CD4-positive, alpha-beta memory T cell (primary cell): ENCODE data around the gene ACSF2. TPM values are rescaled to one million over a fixed set of nuclear protein-coding genes. Genes with fewer than 3 reads are reported as not detected.
"Not testable (repeated sequence)": the region's sequence is repeated elsewhere in the genome, so short reads cannot be mapped to it uniquely, and the experiment has no call there.

Experiments
- CTCF ChIA-PET: fragments of 350-600 bp; sonication (Branson Sonifier 250); formaldehyde crosslinking; loops from one replicate; lab custom pipeline; 2021; ENCODE audit warnings: inconsistent platforms; ENCODE audit not compliant: partially characterized antibody; lab: Charles Lee
- POLR2A ChIA-PET: fragments of 350-600 bp; sonication (Branson Sonifier 250); formaldehyde crosslinking; loops from one replicate; lab custom pipeline; 2021; ENCODE audit not compliant: partially characterized antibody; lab: Charles Lee
- DNase-seq, 5 donors: peaks; one replicate each; pipeline versions ENCODE4 v3.0.0 to v3.0.0-alpha.2; 2020 to 2022; ENCODE audit warnings: mixed read lengths in 1 of 5
- H3K27ac ChIP-seq: one replicate; pipeline ENCODE4 v1.7.0; 2013; ENCODE audit warnings: low read depth, low read length
- H3K27me3 ChIP-seq: 2 replicates; pipeline ENCODE4 v1.7.0; 2013; ENCODE audit warnings: mild to moderate bottlenecking, low read length, moderate library complexity; ENCODE audit not compliant: insufficient read depth
- H3K36me3 ChIP-seq: 2 replicates; pipeline ENCODE4 v1.7.0; 2013; ENCODE audit warnings: mild to moderate bottlenecking, low read length, moderate library complexity; ENCODE audit not compliant: insufficient read depth
- H3K4me1 ChIP-seq: 2 replicates; pipeline ENCODE4 v1.7.0; 2013; ENCODE audit warnings: mild to moderate bottlenecking, low read length, moderate library complexity; ENCODE audit not compliant: insufficient read depth
- H3K4me3 ChIP-seq, 2 donors: one replicate each; pipeline ENCODE4 v1.7.0; 2013; ENCODE audit warnings: low read length in 2 of 2, mild to moderate bottlenecking in 1 of 2
- H3K9me3 ChIP-seq, 2 donors: one replicate each; pipeline ENCODE4 v1.7.0; 2013; ENCODE audit warnings: low read length in 2 of 2, control low read depth in 1 of 2; ENCODE audit not compliant: control insufficient read depth in 1 of 2
- H3K27ac Mint-ChIP-seq, 7 donors: one replicate each; pipeline ENCODE4 v1.8.0; 2020 to 2021; ENCODE audit warnings: mixed read lengths in 7 of 7, mild to moderate bottlenecking in 6 of 7, inconsistent platforms in 3 of 7, moderate library complexity in 3 of 7
- H3K27me3 Mint-ChIP-seq, 2 donors: one replicate each; pipeline ENCODE4 v1.8.0; 2020 to 2021; ENCODE audit warnings: mixed read lengths in 2 of 2
- H3K36me3 Mint-ChIP-seq, 2 donors: one replicate each; pipeline ENCODE4 v1.8.0; 2020 to 2021; ENCODE audit warnings: mixed read lengths in 2 of 2, inconsistent platforms in 1 of 2, mild to moderate bottlenecking in 1 of 2
- H3K4me1 Mint-ChIP-seq, 4 donors: one replicate each; pipeline ENCODE4 v1.8.0; 2020 to 2021; ENCODE audit warnings: mixed read lengths in 4 of 4, mild to moderate bottlenecking in 1 of 4
- H3K4me3 Mint-ChIP-seq, 8 donors: one replicate each; pipeline ENCODE4 v1.8.0; 2020 to 2021; ENCODE audit warnings: mixed read lengths in 8 of 8, mild to moderate bottlenecking in 7 of 8, moderate library complexity in 6 of 8, inconsistent platforms in 3 of 8
- H3K9me3 Mint-ChIP-seq, 8 donors: one replicate each; pipeline ENCODE4 v1.8.0; 2020 to 2021; ENCODE audit warnings: mixed read lengths in 8 of 8, mild to moderate bottlenecking in 5 of 8, inconsistent platforms in 3 of 8, moderate library complexity in 1 of 8
- intact Hi-C: fragments of 100-400 bp; cut with micrococcal nuclease; formaldehyde crosslinking; loops from one replicate; pipeline ENCODE4 v1.15.1; 2023
- polyA plus RNA-seq, 2 donors: library from polyadenylated mRNA; unstranded; fragments of 300-500 nt; fragmentation: Illumina TruSeq; gene quantifications; one replicate each; pipeline ENCODE4 v1.2.3, GENCODE V29; 2021
- total RNA-seq, 2 experiments: library from RNA; stranded (reverse); gene quantifications; one replicate each; pipeline ENCODE4 v1.2.3, GENCODE V29; 2021

ACSF2 gene
- total and polyA plus RNA-seq, 4 experiments from 2014 or later, result 1.7 to 24.8 (median 11.6) TPM

GRCh38 chr17:50396261-50397110 lies 29.5 kb upstream of the ACSF2 start:
- Histone ChIP-seq H3K4me3 (peak overlapping the region; percentile 75 to 82), H3K4me1 (peaks cover 30% of the 10 kb centered on the region), H3K9me3 (no peaks in the 10 kb centered on the region), H3K36me3 (peaks cover 36% of the 10 kb centered on the region), H3K27me3 (no peaks in the 10 kb centered on the region), H3K27ac (peak overlapping the region; percentile 85)
- Mint-ChIP-seq H3K36me3 (peaks cover 31 to 41% of the 10 kb centered on the region in 2 donors), H3K27me3 (no peaks in the 10 kb centered on the region), H3K9me3 (peaks cover 0 to 4% (median 0%) of the 10 kb centered on the region in 8 donors), H3K4me1 (peaks cover 23 to 47% (median 30%) of the 10 kb centered on the region in 4 donors), H3K27ac (peak overlapping the region; percentile 84 to 98 (median 95)), H3K4me3 (peak overlapping the region; percentile 87 to 97 (median 92))
- ChIA-PET POLR2A (interaction anchor here (0.6 to 3.4 kb wide), 18 partner anchors 8 to 470 kb away, joined by 3 to 44 read pairs (median 8); partner anchors contain the start of genes ACSF2, EME1, MRPL27 and RSAD1), CTCF (interaction anchor here (0.9 to 5.1 kb wide), 24 partner anchors 8 to 383 kb away, joined by 3 to 77 read pairs (median 11); partner anchors contain the start of genes ACSF2, EME1, MRPL27 and RSAD1)
- intact Hi-C loops, result loop anchor here (1.0 to 2.0 kb wide), 4 partner anchors 24 to 82 kb away; partner anchors contain the start of genes ACSF2, EME1, MRPL27 and RSAD1
- DNase-seq, result peak in 3 of 5 donors; percentile 13 to 45 (median 20)

DNA sequence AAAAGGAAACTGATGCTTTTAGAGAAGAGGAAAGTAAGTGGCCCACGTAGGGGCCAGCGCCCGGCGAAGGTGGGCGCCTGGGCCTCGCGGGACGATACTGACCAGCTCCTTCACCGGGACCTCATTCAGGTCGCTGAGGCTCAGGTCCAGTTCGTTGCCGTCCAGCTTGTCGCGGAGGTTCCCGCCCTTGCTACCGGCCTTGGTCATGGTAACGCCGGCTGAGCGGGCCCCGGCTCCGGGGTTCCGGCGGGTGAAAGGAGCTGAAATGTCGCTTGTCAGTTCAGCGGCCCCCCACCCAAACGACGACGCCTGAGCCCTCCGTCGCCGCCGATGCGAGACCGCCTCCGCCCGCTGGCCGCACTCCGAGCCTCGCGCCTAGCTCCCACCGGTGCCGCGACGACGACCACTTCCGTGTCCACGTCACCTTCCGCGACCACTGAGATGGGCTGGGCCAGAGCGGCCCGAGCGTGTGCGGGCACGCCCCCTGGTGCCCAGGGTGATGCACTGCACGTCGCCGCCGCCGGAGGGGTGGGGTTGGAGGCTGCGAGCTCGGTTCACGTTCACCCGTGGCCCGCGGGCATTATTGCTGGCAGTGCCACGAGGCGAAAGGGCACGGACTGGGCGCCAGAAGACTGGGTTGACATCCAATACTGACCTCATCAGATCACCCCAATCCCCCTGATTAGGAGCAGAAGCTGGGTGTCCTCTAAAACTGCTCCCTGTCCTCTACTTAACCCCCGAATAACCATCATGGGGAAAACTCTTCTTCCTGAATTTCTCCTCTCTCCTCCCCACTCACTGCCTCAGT lies 28.7 kb upstream of the ACSF2 start, which contains the start of gene LRRC59:
Gene LRRC59 (minus strand): TSS at position 413 of the 808 bp plus-strand sequence. CDS start 206 bp downstream, at position 207.
- CTCF ChIA-PET, result interaction anchor here (0.7 to 5.1 kb wide), 31 partner anchors 9 to 756 kb away, joined by 3 to 77 read pairs (median 7); partner anchors contain the start of genes ACSF2, EME1, MRPL27 and NME1
- H3K27ac Mint-ChIP-seq, result peak within 1 kb of the TSS; percentile 84 to 99 (median 95)

DNA sequence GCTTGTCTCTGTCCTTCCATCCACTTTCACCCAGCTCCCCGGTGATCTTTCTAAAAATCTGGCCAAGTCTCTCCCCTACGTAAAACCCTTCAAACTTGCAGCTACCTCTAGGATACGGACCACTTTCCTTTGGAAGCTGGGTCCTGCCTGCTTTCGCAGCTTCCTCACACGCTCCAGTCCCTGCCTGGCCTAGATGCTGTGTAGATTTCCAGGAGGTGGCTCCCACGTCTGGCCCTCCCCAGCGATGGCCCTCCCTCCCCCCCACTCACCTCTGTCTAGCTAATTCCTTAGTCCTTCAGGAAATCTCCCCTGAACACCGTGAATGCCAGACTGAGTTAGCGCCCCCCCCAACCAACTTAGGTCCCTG lies 28.1 kb upstream of the ACSF2 start:
- H3K36me3 Mint-ChIP-seq, result peaks cover 19 to 27% of the 10 kb centered on the region in 2 donors
- intact Hi-C loops, result loop anchor here (1.0 to 2.0 kb wide), 4 partner anchors 25 to 80 kb away; partner anchors contain the start of genes ACSF2, EME1, MRPL27 and RSAD1
- H3K4me3 Mint-ChIP-seq, result peak overlapping the region; percentile 87 to 97 (median 92)
- no peak overlapping the region for H3K4me3 ChIP-seq
- H3K36me3 ChIP-seq, result peaks cover 22% of the 10 kb centered on the region
- CTCF ChIA-PET, result interaction anchor here (0.7 to 5.1 kb wide), 29 partner anchors 9 to 755 kb away, joined by 3 to 77 read pairs (median 7); partner anchors contain the start of genes ACSF2, EME1, MRPL27 and NME1
- H3K27me3 Mint-ChIP-seq, result peaks cover 0 to under 1% of the 10 kb centered on the region in 2 donors
- no peak for DNase-seq
- H3K27ac ChIP-seq, result no peak overlapping the region
- H3K9me3 ChIP-seq, result no peaks in the 10 kb centered on the region
- H3K9me3 Mint-ChIP-seq, result peaks cover 0 to 4% (median 0%) of the 10 kb centered on the region in 8 donors
- POLR2A ChIA-PET, result interaction anchor here (0.5 to 3.4 kb wide), 17 partner anchors 9 to 729 kb away, joined by 3 to 44 read pairs (median 9); partner anchors contain the start of genes ACSF2, EME1, MRPL27 and RSAD1
- peaks cover 30% of the 10 kb centered on the region for H3K4me1 ChIP-seq
- H3K27me3 ChIP-seq, result no peaks in the 10 kb centered on the region
- peaks cover 23 to 46% (median 30%) of the 10 kb centered on the region in 4 donors for H3K4me1 Mint-ChIP-seq
- H3K27ac Mint-ChIP-seq, result peak overlapping the region in 6 of 7 donors; percentile 87 to 99 (median 96)

More for the DNA sequence above, 28.7 kb upstream of the ACSF2 start, which contains the start of gene LRRC59:
- H3K4me3 Mint-ChIP-seq, result peak within 1 kb of the TSS; percentile 87 to 97 (median 92)
- Histone ChIP-seq H3K4me3 (peak within 1 kb of the TSS; percentile 75 to 82), H3K27me3 (no peaks in the 10 kb centered on the region), H3K4me1 (peaks cover 30% of the 10 kb centered on the region), H3K9me3 (no peaks in the 10 kb centered on the region), H3K36me3 (peaks cover 28% of the 10 kb centered on the region), H3K27ac (peak within 1 kb of the TSS; percentile 85)
- intact Hi-C loops, result loop anchor here (1.0 to 2.0 kb wide), 4 partner anchors 25 to 81 kb away; partner anchors contain the start of genes ACSF2, EME1, MRPL27 and RSAD1
- POLR2A ChIA-PET, result interaction anchor here (0.5 to 3.4 kb wide), 19 partner anchors 9 to 729 kb away, joined by 3 to 44 read pairs (median 6); partner anchors contain the start of genes ACSF2, EME1, MRPL27 and RSAD1
- H3K4me1 Mint-ChIP-seq, result peaks cover 23 to 47% (median 30%) of the 10 kb centered on the region in 4 donors
- H3K27me3 Mint-ChIP-seq, result no peaks in the 10 kb centered on the region
- H3K36me3 Mint-ChIP-seq, result peaks cover 24 to 33% of the 10 kb centered on the region in 2 donors
- H3K9me3 Mint-ChIP-seq, result peaks cover 0 to 4% (median 0%) of the 10 kb centered on the region in 8 donors
- DNase-seq, result peak; percentile 88 to 96 (median 92)

DNA sequence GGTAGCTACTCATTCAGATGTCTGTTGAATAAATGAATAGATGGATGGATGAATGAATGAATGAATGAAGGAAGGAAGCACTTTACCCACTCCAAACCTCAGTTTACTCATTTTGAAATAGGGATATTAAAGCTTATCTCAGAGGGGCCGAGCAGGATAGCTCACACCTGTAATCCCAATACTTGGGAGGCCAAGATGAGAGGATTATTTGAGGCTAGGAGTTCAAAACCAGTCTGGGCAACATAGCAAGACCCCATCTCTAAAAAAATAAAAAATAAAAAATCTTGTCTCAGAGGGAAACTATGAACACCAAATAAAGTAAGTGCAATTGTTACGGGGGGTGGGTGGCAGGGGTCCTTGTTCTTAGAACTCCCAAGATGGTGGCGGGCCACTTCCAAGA lies 27.3 kb upstream of the ACSF2 start:
- intact Hi-C loops, H3K4me3 ChIP-seq, H3K27ac ChIP-seq, H3K9me3 ChIP-seq, DNase-seq, H3K9me3 Mint-ChIP-seq, H3K27me3 Mint-ChIP-seq, H3K27me3 ChIP-seq: not testable (repeated sequence)
- peaks cover 12 to 19% of the 10 kb centered on the region in 2 donors for H3K36me3 Mint-ChIP-seq
- ChIA-PET CTCF (interaction anchor here (1.4 to 5.1 kb wide), 13 partner anchors 9 to 84 kb away, joined by 3 to 77 read pairs (median 20); partner anchors contain the start of genes ACSF2, EME1, MRPL27 and RSAD1), POLR2A (interaction anchor here (0.9 to 3.4 kb wide), 4 partner anchors 25 to 468 kb away, joined by 3 to 44 read pairs (median 16); partner anchors contain the start of genes ACSF2, EME1, MRPL27 and TOB1)
- peaks cover 30% of the 10 kb centered on the region for H3K4me1 ChIP-seq
- H3K4me3 Mint-ChIP-seq, result peak overlapping the region in 2 of 8 donors; percentile 25 to 61
- peaks cover 14% of the 10 kb centered on the region for H3K36me3 ChIP-seq
- H3K27ac Mint-ChIP-seq, result peak overlapping the region in 1 of 7 donors; percentile 75
- H3K4me1 Mint-ChIP-seq, result peaks cover 21 to 40% (median 27%) of the 10 kb centered on the region in 4 donors

- H3K9me3 Mint-ChIP-seq, DNase-seq, H3K27ac Mint-ChIP-seq, intact Hi-C loops, H3K27me3 ChIP-seq, H3K27me3 Mint-ChIP-seq, H3K4me3 ChIP-seq, H3K27ac ChIP-seq, H3K36me3 ChIP-seq, H3K9me3 ChIP-seq: not testable (repeated sequence)
- ChIA-PET CTCF (interaction anchor here (3.9 to 5.1 kb wide), 3 partner anchors 8 to 38 kb away, joined by 25 to 77 read pairs (median 54); no protein-coding TSS in a partner anchor), POLR2A (interaction anchor here (3.4 kb wide), 1 partner anchor 26 kb away, joined by 44 read pairs; the partner anchor contains the start of genes EME1 and MRPL27)
- Mint-ChIP-seq H3K4me1 (peaks cover 17 to 32% (median 22%) of the 10 kb centered on the region in 4 donors), H3K36me3 (peaks cover 10 to 11% of the 10 kb centered on the region in 2 donors), H3K4me3 (peak overlapping the region in 1 of 8 donors; percentile 55)
- H3K4me1 ChIP-seq, result peaks cover 30% of the 10 kb centered on the region
Observed at GRCh38 chr17:50399591-50399990, 26.4 kb upstream of the ACSF2 start.

- DNase-seq, H3K9me3 ChIP-seq, H3K36me3 ChIP-seq, H3K27ac ChIP-seq, H3K9me3 Mint-ChIP-seq, H3K4me3 ChIP-seq, H3K27me3 ChIP-seq, intact Hi-C loops, H3K4me1 Mint-ChIP-seq, H3K36me3 Mint-ChIP-seq, H3K27ac Mint-ChIP-seq, H3K4me1 ChIP-seq, H3K4me3 Mint-ChIP-seq: not testable (repeated sequence)
- CTCF ChIA-PET, result interaction anchor here (0.8 to 4.5 kb wide), 3 partner anchors 8 to 24 kb away, joined by 3 to 25 read pairs (median 3); partner anchors contain the start of gene LRRC59
- POLR2A ChIA-PET, result interaction anchor here (0.6 kb wide), 1 partner anchor 20 kb away, joined by 3 read pairs; no protein-coding TSS in a partner anchor
- H3K27me3 Mint-ChIP-seq, result peaks cover 9 to 15% of the 10 kb centered on the region in 2 donors
Observed at GRCh38 chr17:50405351-50405750, 20.7 kb upstream of the ACSF2 start.
